H9 (cell line): ENCODE measurements around the gene MCRIP1. TPM values are rescaled to one million over a fixed set of nuclear protein-coding genes. Genes with fewer than 3 reads are reported as not detected.
A peak's percentile ranks its signal among the peaks of the same experiment; 100 is the strongest.

Experiments
- DNase-seq: peaks from one replicate; pipeline ENCODE4 v3.0.0-alpha.2; 2017
- H2AFZ ChIP-seq: one replicate; pipeline ENCODE4 v1.6.1; 2013; ENCODE audit warnings: mild to moderate bottlenecking, low read length, control low read depth, moderate library complexity
- H2AK5ac ChIP-seq: 2 replicates; pipeline ENCODE4 v1.6.1; 2013; ENCODE audit warnings: low read length, control low read depth, mixed read lengths; ENCODE audit not compliant: insufficient read length
- H2BK120ac ChIP-seq: one replicate; pipeline ENCODE4 v1.6.1; 2013; ENCODE audit warnings: low read depth, mild to moderate bottlenecking, low read length, control low read depth, inconsistent platforms; ENCODE audit not compliant: poor library complexity, severe bottlenecking
- H2BK12ac ChIP-seq: 2 replicates; pipeline ENCODE4 v1.6.1; 2013; ENCODE audit warnings: low read length, control low read depth, mixed read lengths, low read depth; ENCODE audit not compliant: insufficient read length
- H2BK15ac ChIP-seq: 2 replicates; pipeline ENCODE4 v1.6.1; 2013; ENCODE audit warnings: low read depth, low read length, control low read depth
- H2BK20ac ChIP-seq: one replicate; pipeline ENCODE4 v1.6.1; 2013; ENCODE audit warnings: low read depth, mild to moderate bottlenecking, low read length, control low read depth, inconsistent platforms; ENCODE audit not compliant: poor library complexity, severe bottlenecking
- H2BK5ac ChIP-seq: 2 replicates; pipeline ENCODE4 v1.6.1; 2013; ENCODE audit warnings: low read length, control low read depth, mixed read lengths; ENCODE audit not compliant: insufficient read length
- H3K14ac ChIP-seq: 2 replicates; pipeline ENCODE4 v1.6.1; 2013; ENCODE audit warnings: low read length, control low read depth; ENCODE audit not compliant: insufficient read depth
- H3K18ac ChIP-seq: 2 replicates; pipeline ENCODE4 v1.6.1; 2013; ENCODE audit warnings: low read depth, mild to moderate bottlenecking, mixed read lengths, low read length, control low read depth; ENCODE audit not compliant: insufficient read length
- H3K23ac ChIP-seq: 2 replicates; pipeline ENCODE4 v1.6.1; 2013; ENCODE audit warnings: low read length, control low read depth, mixed read lengths, low read depth; ENCODE audit not compliant: insufficient read length
- H3K23me2 ChIP-seq: 2 replicates; pipeline ENCODE4 v1.6.1; 2013; ENCODE audit warnings: low read depth, mild to moderate bottlenecking, mixed read lengths, low read length, control low read depth; ENCODE audit not compliant: insufficient read length, poor library complexity, severe bottlenecking
- H3K27ac ChIP-seq: 2 replicates; pipeline ENCODE4 v1.5.1; 2013; ENCODE audit warnings: low read length, control low read depth, mixed read lengths, low read depth; ENCODE audit not compliant: insufficient read length
- H3K27me3 ChIP-seq: 2 replicates; pipeline ENCODE4 v1.6.1; 2013; ENCODE audit warnings: low read length, control low read depth, inconsistent platforms; ENCODE audit not compliant: insufficient read depth
- H3K4ac ChIP-seq: 2 replicates; pipeline ENCODE4 v1.6.1; 2013; ENCODE audit warnings: low read depth, mild to moderate bottlenecking, control low read depth, inconsistent platforms, low read length, moderate library complexity
- H3K4me1 ChIP-seq: 2 replicates; pipeline ENCODE4 v1.6.1; 2013; ENCODE audit warnings: low read length, control low read depth, inconsistent platforms; ENCODE audit not compliant: insufficient read depth
- H3K4me2 ChIP-seq: 2 replicates; pipeline ENCODE4 v1.6.1; 2013; ENCODE audit warnings: low read length, control low read depth, mixed read lengths; ENCODE audit not compliant: insufficient read length, insufficient read depth
- H3K56ac ChIP-seq: 2 replicates; pipeline ENCODE4 v1.6.1; 2013; ENCODE audit warnings: low read depth, mild to moderate bottlenecking, mixed read lengths, low read length, control low read depth; ENCODE audit not compliant: insufficient read length
- H3K79me1 ChIP-seq: 2 replicates; pipeline ENCODE4 v1.6.1; 2013; ENCODE audit warnings: low read depth, mild to moderate bottlenecking, moderate library complexity, low read length, control low read depth, inconsistent platforms; ENCODE audit not compliant: insufficient read depth, poor library complexity, severe bottlenecking
- H3K79me2 ChIP-seq: 2 replicates; pipeline ENCODE4 v1.6.1; 2013; ENCODE audit warnings: low read length, control low read depth, inconsistent platforms; ENCODE audit not compliant: insufficient read depth
- H3K9ac ChIP-seq: 2 replicates; pipeline ENCODE4 v1.6.1; 2013; ENCODE audit warnings: low read length, control low read depth, mixed read lengths; ENCODE audit not compliant: insufficient read length; ENCODE audit errors: extremely low read depth
- H3K9me3 ChIP-seq: one replicate; pipeline ENCODE4 v1.6.1; 2013; ENCODE audit warnings: low read depth, low read length, inconsistent platforms; ENCODE audit not compliant: control insufficient read depth
- H3T11ph ChIP-seq: one replicate; pipeline ENCODE4 v1.6.1; 2013; ENCODE audit warnings: mild to moderate bottlenecking, low read length, control low read depth, inconsistent platforms
- H4K20me1 ChIP-seq: one replicate; pipeline ENCODE4 v1.6.1; 2013; ENCODE audit not compliant: control insufficient read depth, insufficient read length, insufficient read depth
- H4K5ac ChIP-seq: 2 replicates; pipeline ENCODE4 v1.6.1; 2013; ENCODE audit warnings: low read depth, mild to moderate bottlenecking, mixed read lengths, low read length, control low read depth; ENCODE audit not compliant: insufficient read length
- H4K8ac ChIP-seq: replicated peaks from 2 replicates; pipeline ENCODE4 v1.6.1; 2013; ENCODE audit warnings: low read length, control low read depth, mixed read lengths, low read depth; ENCODE audit not compliant: insufficient read length
- H4K91ac ChIP-seq: 2 replicates; pipeline ENCODE4 v1.6.1; 2013; ENCODE audit warnings: low read depth, mild to moderate bottlenecking, moderate library complexity, mixed read lengths, low read length, control low read depth; ENCODE audit not compliant: insufficient read length
- H3K27ac Mint-ChIP-seq, 3 experiments: 2 replicates in 2 of 3; 3 replicates in 1 of 3; pipeline ENCODE4 v1.8.0; 2020 to 2021; ENCODE audit warnings: mixed read lengths in 3 of 3, mild to moderate bottlenecking in 1 of 3, moderate library complexity in 1 of 3
- H3K27me3 Mint-ChIP-seq: 2 replicates; pipeline ENCODE4 v1.8.0; 2021; ENCODE audit warnings: low read depth, mild to moderate bottlenecking, moderate library complexity, mixed read lengths
- H3K36me3 Mint-ChIP-seq, 3 experiments: 2 replicates in 2 of 3; 3 replicates in 1 of 3; pipeline ENCODE4 v1.8.0; 2020 to 2021; ENCODE audit warnings: low read depth in 3 of 3, mixed read lengths in 3 of 3; ENCODE audit not compliant: insufficient read depth in 1 of 3
- H3K4me1 Mint-ChIP-seq, 2 experiments: 2 replicates each; pipeline ENCODE4 v1.8.0; 2020; ENCODE audit warnings: mixed read lengths in 2 of 2
- H3K4me3 Mint-ChIP-seq, 2 experiments: 2 replicates in 1 of 2; 3 replicates in 1 of 2; pipeline ENCODE4 v1.8.0; 2020 to 2021; ENCODE audit warnings: mild to moderate bottlenecking in 2 of 2, mixed read lengths in 2 of 2, moderate library complexity in 1 of 2
- H3K9me3 Mint-ChIP-seq, 2 experiments: 2 replicates in 1 of 2; 3 replicates in 1 of 2; pipeline ENCODE4 v1.8.0; 2020; ENCODE audit warnings: mild to moderate bottlenecking in 2 of 2, mixed read lengths in 2 of 2, moderate library complexity in 1 of 2
- CTCF ChIP-seq: fragments of 200-600 bp; sonication (generic); conservative IDR thresholded peaks from 3 replicates; pipeline ENCODE4 v1.8.0; 2021; ENCODE audit warnings: antibody characterized with exemption, mild to moderate bottlenecking
- WGBS: extraction: QIAGEN DNeasy Blood & Tissue Kit; methylation state at CpG from one replicate; pipeline ENCODE4 v1.1.7; 2013; ENCODE audit warnings: missing lambda C conversion rate, low lambda C conversion rate, mixed read lengths; ENCODE audit not compliant: insufficient read length; ENCODE audit errors: extremely low coverage; 5-methylcytosine and 5-hydroxymethylcytosine counted together
- total RNA-seq: library from RNA; stranded (reverse); gene quantifications from 2 replicates; pipeline ENCODE4 v1.2.1, GENCODE V29; 2021

Gene MCRIP1
- total RNA-seq, 1 experiment from 2014 or later, result 118 TPM

- Histone ChIP-seq H2AFZ (no peak overlapping the region), H3K14ac (no peak overlapping the region; the same call in 1 of the 2 replicates)
These were observed 24.1 kb downstream of the MCRIP1 start for GRCh38 chr17:81808778-81809555.

More at GRCh38 chr17:81808778-81809555, 24.1 kb downstream of the MCRIP1 start:
- no peak overlapping the region for H3K9ac ChIP-seq
- no peaks in the 10 kb centered on the region for H4K20me1 ChIP-seq
- H2BK5ac ChIP-seq, result no peak overlapping the region
- H3K36me3 Mint-ChIP-seq, result no peaks in the 10 kb centered on the region
- H3K4me2 ChIP-seq, result no peak overlapping the region
- no peaks in the 10 kb centered on the region for H3K79me2 ChIP-seq
- H3K9me3 Mint-ChIP-seq, result no peaks in the 10 kb centered on the region; a peak in 2 of 5 replicates
- no peaks in the 10 kb centered on the region for H3K4me1 ChIP-seq
- no peak overlapping the region for H2AK5ac ChIP-seq
- H3K4me1 Mint-ChIP-seq, result 0 out of 4 replicates have a peak, but pooled peaks cover 0 to 3% of the 10 kb centered on the region in 2 experiments
- H4K5ac ChIP-seq, result no peak overlapping the region
- H3K27ac Mint-ChIP-seq, result no peak overlapping the region; a peak in 1 of 7 replicates
- no CpG with 5 or more reads among the region's 20 CpGs for WGBS
- H4K91ac ChIP-seq, result no peak overlapping the region
- no peaks in the 10 kb centered on the region for H3K79me1 ChIP-seq
- no peak for TF ChIP-seq CTCF
- no peaks in the 10 kb centered on the region for H3K9me3 ChIP-seq
- H2BK12ac ChIP-seq, result no peak overlapping the region
- peaks cover 6% of the 10 kb centered on the region for H3K23me2 ChIP-seq
- H3K23ac ChIP-seq, result no peak overlapping the region
- DNase-seq, result no peak
- H3K27ac ChIP-seq, result no peak overlapping the region
- H2BK15ac ChIP-seq, result no peak overlapping the region
- peaks cover 52% of the 10 kb centered on the region for H3K27me3 Mint-ChIP-seq
- no peak overlapping the region for H3K18ac ChIP-seq
- peaks cover 13% of the 10 kb centered on the region; the same call in 1 of the 2 replicates for H3K27me3 ChIP-seq
- H3K56ac ChIP-seq, result no peak overlapping the region
- H4K8ac ChIP-seq, result no peak overlapping the region
- no peak overlapping the region for H3K4ac ChIP-seq
- H3K4me3 Mint-ChIP-seq, result peak overlapping the region in 1 of 2 experiments; percentile 37; a peak in 1 of 5 replicates
- no peak overlapping the region for H3T11ph ChIP-seq
- H2BK20ac ChIP-seq, result no peak overlapping the region
- H2BK120ac ChIP-seq, result no peak overlapping the region
